ENCODE data around the gene SH3BP4. TPM values are rescaled to one million over a fixed set of nuclear protein-coding genes. Genes with fewer than 3 reads are reported as not detected.

The SH3BP4 gene
- total and polyA plus RNA-seq, 2 of the 8 experiments (the other 6 are each of a cell fraction or from before 2014, with no cell fraction given), result 28.3 to 35.4 TPM

DNA sequence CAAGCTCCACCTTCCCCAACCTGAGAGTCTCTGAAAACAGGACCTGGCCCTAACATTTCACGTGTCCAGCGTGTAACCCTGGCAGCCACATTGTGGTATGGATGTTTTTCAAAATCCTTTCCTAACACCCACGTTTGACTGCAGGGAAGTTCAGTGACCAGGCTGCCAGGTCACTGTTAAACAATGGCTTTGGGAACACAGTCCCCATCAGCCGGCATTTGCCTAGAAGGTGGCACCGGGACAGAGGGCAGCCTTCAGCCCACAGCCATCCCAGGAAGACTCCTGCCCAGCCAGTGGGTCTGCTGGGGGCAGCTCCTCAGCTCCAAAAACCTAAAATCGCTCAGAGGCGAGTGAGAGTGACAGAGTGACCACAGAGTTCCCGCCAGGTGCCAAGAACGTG is 140.2 kb downstream of the SH3BP4 start:
- H3K4ac ChIP-seq (replicated peaks; ENCODE audit: insufficient read length, low read depth, low read length), result no peak overlapping the region
- H4K8ac ChIP-seq (ENCODE audit: extremely low read depth, insufficient read depth, low read length), result no peak overlapping the region
- H2BK120ac ChIP-seq (replicated peaks; ENCODE audit: low read depth, low read length), result no peak overlapping the region
- 90% methylated on average over 9 of the region's 9 CpGs; no CpG with 5 or more reads in 1 of the 2 experiments for WGBS, 2 experiments (ENCODE audit: extremely low coverage in 1 of 2, insufficient coverage in 1 of 2, insufficient read length in 1 of 2, insufficient replicate concordance in 2 of 2, low coverage in 1 of 2, low lambda C conversion rate in 2 of 2, missing lambda C conversion rate in 1 of 2)
- no peaks in the 10 kb centered on the region for H3K79me2 ChIP-seq (ENCODE audit: control insufficient read depth in 1 of 2, insufficient read depth in 2 of 2, low read length in 2 of 2)
- no peak overlapping the region for H3K18ac ChIP-seq (ENCODE audit: extremely low read depth, low read length)
- H2BK15ac ChIP-seq (ENCODE audit: low read length), result no peak overlapping the region
- ChIA-PET POLR2A (ENCODE audit: partially characterized antibody) (interaction anchor here (0.6 kb wide), 1 partner anchor 18 kb away, joined by 3 read pairs; no protein-coding TSS in a partner anchor), CTCF (ENCODE audit: partially characterized antibody) (interaction anchor here (1.1 to 1.6 kb wide), 2 partner anchors 10 to 15 kb away, joined by 5 to 6 read pairs; no protein-coding TSS in a partner anchor)
- no peaks in the 10 kb centered on the region for H4K20me1 ChIP-seq (replicated peaks in 1 of 2; ENCODE audit: control insufficient read depth in 1 of 2, insufficient read depth in 2 of 2, low read length in 2 of 2)
- no peak overlapping the region for H2BK5ac ChIP-seq (ENCODE audit: low read depth, low read length)
- no peak overlapping the region for H2BK12ac ChIP-seq (ENCODE audit: low read depth, low read length)
- H3K4me1 ChIP-seq (replicated peaks in 1 of 4; ENCODE audit: control insufficient read depth in 3 of 4, insufficient read depth in 4 of 4, low read length in 3 of 4), result peaks cover 0 to 5% (median 0%) of the 10 kb centered on the region in 4 experiments; a peak in 3 of 7 replicates
- no peak overlapping the region for H3K4me2 ChIP-seq (ENCODE audit: insufficient read depth in 1 of 2, low read depth in 2 of 2, low read length in 2 of 2)
- H3K9me3 ChIP-seq (ENCODE audit: insufficient read depth in 2 of 2, low read depth in 1 of 2, low read length in 1 of 2), result no peaks in the 10 kb centered on the region
- H3K27me3 ChIP-seq (replicated peaks in 1 of 4; ENCODE audit: control insufficient read depth in 3 of 4, extremely low read depth in 1 of 4, insufficient read depth in 3 of 4, low read length in 3 of 4), result no peaks in the 10 kb centered on the region
- no peak overlapping the region for H4K5ac ChIP-seq (ENCODE audit: insufficient read length, low read depth, low read length)
- FAIRE-seq (no peak), DNase-seq (ENCODE audit: low read depth in 1 of 2, low spot score in 2 of 2) (no peak)
- H4K91ac ChIP-seq (replicated peaks; ENCODE audit: insufficient read length, low read length), result no peak overlapping the region
- no peaks in the 10 kb centered on the region for H3K79me1 ChIP-seq (ENCODE audit: low read depth, low read length)
- H3K36me3 ChIP-seq (ENCODE audit: control insufficient read depth in 2 of 4, insufficient read depth in 4 of 4, low read length in 3 of 4), result no peaks in the 10 kb centered on the region
- TF ChIP-seq NANOG (IDR thresholded peaks at IDR 0.05; ENCODE audit: insufficient read depth, low read depth, low read length, poor library complexity, severe bottlenecking) (no peak), BACH1 (IDR thresholded peaks at IDR 0.05; ENCODE audit: low read length) (no peak), RNF2 (IDR thresholded peaks at IDR 0.05; ENCODE audit: borderline replicate concordance, low read depth, low read length, missing control alignments, poor library complexity, severe bottlenecking) (no peak), SIX5 (IDR thresholded peaks at IDR 0.05; ENCODE audit: low read depth, low read length) (no peak), CHD2 (IDR thresholded peaks at IDR 0.05; ENCODE audit: low read length) (no peak), BRCA1 (IDR thresholded peaks at IDR 0.05; ENCODE audit: low read depth, low read length) (no peak)
- no peak overlapping the region for H2BK20ac ChIP-seq (ENCODE audit: low read length)
- no peak overlapping the region for H2AK5ac ChIP-seq (ENCODE audit: low read depth, low read length)
- no peak overlapping the region for H3K56ac ChIP-seq (replicated peaks; ENCODE audit: insufficient read length, low read depth, low read length)
- H3K23me2 ChIP-seq (ENCODE audit: low read depth, low read length), result no peaks in the 10 kb centered on the region
- no peak overlapping the region for H3K14ac ChIP-seq (ENCODE audit: insufficient read length)
- no peak overlapping the region for H3K27ac ChIP-seq (ENCODE audit: low read depth, low read length)
- H3K23ac ChIP-seq (ENCODE audit: insufficient read length), result no peak overlapping the region
- H3K4me3 ChIP-seq (ENCODE audit: extremely low read depth in 1 of 4, insufficient read depth in 2 of 4, low read depth in 3 of 4, low read length in 4 of 4), result no peak overlapping the region
- H2AFZ ChIP-seq (ENCODE audit: low read length), result no peak overlapping the region
- H3K9ac ChIP-seq (replicated peaks in 1 of 4; ENCODE audit: extremely low read depth in 1 of 4, low read depth in 3 of 4, low read length in 3 of 4), result no peak overlapping the region
